Panc1 (cell line): ENCODE results near the gene TRERF1. TPM values are rescaled to one million over a fixed set of nuclear protein-coding genes. Genes with fewer than 3 reads are reported as not detected.

Experiments
- ATAC-seq: fragments of 200-7000 bp; cut with Tn5 transposase; 2 replicates; pipeline ENCODE4 v1.9.1; 2020; ENCODE audit warnings: mild to moderate bottlenecking, moderate library complexity
- BruUV-seq: library from RNA; stranded (reverse); fragments of 400-500 nt; replicated peaks from 2 replicates; lab custom pipeline; 2021; lab: Mats Ljungman, UMichigan
- CTCF ChIA-PET: fragments of 300-600 bp; sonication (Branson Sonifier 250); formaldehyde crosslinking; loops from one replicate; lab custom pipeline; 2022; ENCODE audit warnings: antibody characterized with exemption; lab: Charles Lee
- POLR2A ChIA-PET: fragments of 300-600 bp; sonication (Branson Sonifier 250); formaldehyde crosslinking; loops from one replicate; lab custom pipeline; 2022; ENCODE audit warnings: antibody characterized with exemption; lab: Charles Lee
- DNase-seq: peaks from one replicate; pipeline ENCODE4 v3.0.0-alpha.2; 2010; ENCODE audit warnings: low read depth, low spot score
- H3K27ac ChIP-seq: 2 replicates; pipeline ENCODE4 v1.5.1; 2011; ENCODE audit warnings: mild to moderate bottlenecking, low read length, inconsistent platforms
- H3K27me3 ChIP-seq: fragments of 200-500 bp; sonication (Bioruptor generic); 2 replicates; pipeline ENCODE4 v1.6.0; 2014; ENCODE audit warnings: low read length, inconsistent platforms; ENCODE audit not compliant: control insufficient read depth, insufficient read depth
- H3K36me3 ChIP-seq: fragments of 200-500 bp; sonication (Bioruptor generic); 2 replicates; pipeline ENCODE4 v1.5.1; 2014; ENCODE audit warnings: inconsistent platforms, mild to moderate bottlenecking, low read length, moderate library complexity; ENCODE audit not compliant: control insufficient read depth, insufficient read depth
- H3K4me1 ChIP-seq: 2 replicates; pipeline ENCODE4 v1.5.1; 2011; ENCODE audit warnings: inconsistent platforms, mild to moderate bottlenecking, low read length, moderate library complexity; ENCODE audit not compliant: control insufficient read depth, insufficient read depth
- H3K4me3 ChIP-seq, 2 experiments: 2 replicates each; pipeline ENCODE4 v1.5.1; 2011 to 2012; ENCODE audit warnings: low read depth in 2 of 2, low read length in 2 of 2, mild to moderate bottlenecking in 2 of 2, inconsistent platforms in 1 of 2, moderate library complexity in 1 of 2
- H3K9me3 ChIP-seq: fragments of 200-500 bp; sonication (Bioruptor generic); 2 replicates; pipeline ENCODE4 v1.5.1; 2014; ENCODE audit warnings: low read depth, mild to moderate bottlenecking, inconsistent platforms, low read length, moderate library complexity; ENCODE audit not compliant: control insufficient read depth, insufficient read depth
- CTCF ChIP-seq: fragments of 450-650 bp; IDR thresholded peaks from 2 replicates; pipeline ENCODE4 v1.5.1; 2017; ENCODE audit warnings: mild to moderate bottlenecking
- POLR2AphosphoS5 ChIP-seq: IDR thresholded peaks from 2 replicates; pipeline ENCODE4 v1.6.1; 2012; ENCODE audit warnings: mild to moderate bottlenecking, low read depth, low read length, moderate library complexity
- REST ChIP-seq, 2 experiments: IDR thresholded peaks; 2 replicates each; pipeline ENCODE4 v1.6.1; 2011 to 2012; ENCODE audit warnings: low read depth in 2 of 2, control low read depth in 1 of 2, low read length in 1 of 2, mild to moderate bottlenecking in 1 of 2, moderate library complexity in 1 of 2; ENCODE audit not compliant: insufficient read depth in 1 of 2
- SIN3A ChIP-seq: IDR thresholded peaks from 2 replicates; pipeline ENCODE4 v1.6.1; 2012; ENCODE audit warnings: low read depth, mild to moderate bottlenecking, low read length, moderate library complexity, borderline replicate concordance; ENCODE audit not compliant: insufficient read depth
- TCF7L2 ChIP-seq: IDR thresholded peaks from 2 replicates; pipeline ENCODE4 v1.6.1; 2011; ENCODE audit warnings: mild to moderate bottlenecking, low read depth, low read length, inconsistent platforms
- in situ Hi-C: cut with HindIII; loops from 2 replicates; pipeline ENCODE4 v1.10.0; 2016; ENCODE audit warnings: low sequenced_read_pairs, low pct_unique_long_range_greater_than_20kb
- intact Hi-C: fragments of 100-400 bp; cut with micrococcal nuclease; formaldehyde crosslinking; loops from one replicate; pipeline ENCODE4 v1.10.0; 2022; ENCODE audit not compliant: unreplicated experiment
- total RNA-seq: library from RNA; stranded (reverse); gene quantifications from one replicate; pipeline ENCODE4 v1.2.1, GENCODE V29; 2021; ENCODE audit not compliant: unreplicated experiment

The TRERF1 gene
- total RNA-seq, 1 experiment from 2014 or later = 30.6 TPM

GRCh38 chr6:42281570-42281969 lies 170.2 kb downstream of the TRERF1 start:
- peaks cover 29% of the 10 kb centered on the region for H3K4me1 ChIP-seq
- TF ChIP-seq TCF7L2 (no peak), REST (IDR thresholded peaks at IDR 0.05; ENCODE audit: insufficient read depth in 1 of 2, low read depth in 2 of 2, low read length in 1 of 2) (no peak), POLR2AphosphoS5 (no peak), SIN3A (no peak), CTCF (no peak)
- ATAC-seq (no peak), DNase-seq (no peak)
- BruUV-seq = no TSS peak
- CTCF ChIA-PET = interaction anchor here (1.0 kb wide), 1 partner anchor 266 kb away, joined by 3 read pairs; no protein-coding TSS in a partner anchor
- H3K36me3 ChIP-seq = no peaks in the 10 kb centered on the region
- H3K9me3 ChIP-seq = no peaks in the 10 kb centered on the region
- H3K27me3 ChIP-seq = no peaks in the 10 kb centered on the region
- peak overlapping the region; percentile 65; the same call in 1 of the 2 replicates for H3K27ac ChIP-seq
- intact Hi-C loops (no loop called here), in situ Hi-C loops (no loop called here)
- POLR2A ChIA-PET = no interaction called here
- no peak overlapping the region for H3K4me3 ChIP-seq

- POLR2A ChIA-PET = no interaction called here
- ATAC-seq = no peak
These were observed 170.7 kb downstream of the TRERF1 start for GRCh38 chr6:42280966-42281533.

More at GRCh38 chr6:42280966-42281533, 170.7 kb downstream of the TRERF1 start:
- no TSS peak for BruUV-seq
- DNase-seq = no peak
- Histone ChIP-seq H3K9me3 (no peaks in the 10 kb centered on the region), H3K4me1 (peaks cover 29% of the 10 kb centered on the region), H3K36me3 (no peaks in the 10 kb centered on the region), H3K27ac (peak overlapping the region; percentile 65; the same call in 1 of the 2 replicates), H3K4me3 (no peak overlapping the region), H3K27me3 (no peaks in the 10 kb centered on the region)
- TF ChIP-seq POLR2AphosphoS5 (no peak), SIN3A (no peak), TCF7L2 (no peak), CTCF (no peak), REST (IDR thresholded peaks at IDR 0.05; ENCODE audit: insufficient read depth in 1 of 2, low read depth in 2 of 2, low read length in 1 of 2) (no peak)
- in situ Hi-C loops = no loop called here
- CTCF ChIA-PET = interaction anchor here (1.0 kb wide), 1 partner anchor 267 kb away, joined by 3 read pairs; no protein-coding TSS in a partner anchor
- intact Hi-C loops = no loop called here
